ENCODE data around the gene DKK3.

DKK3 gene

GRCh38 chr11:11985016-11985715 lies 23.3 kb downstream of the DKK3 start:
- peaks cover 9% of the 10 kb centered on the region for H3K4me1 ChIP-seq (ENCODE audit: control insufficient read depth, insufficient read depth, low read length)
- H3K27me3 ChIP-seq (ENCODE audit: control insufficient read depth, insufficient read depth, low read length): no peaks in the 10 kb centered on the region
- no peaks in the 10 kb centered on the region for H3K9me3 ChIP-seq (ENCODE audit: control insufficient read depth, insufficient read depth, low read length)
- H3K9ac ChIP-seq (ENCODE audit: low read depth, low read length): no peak overlapping the region
- peaks cover 1% of the 10 kb centered on the region for H3K36me3 ChIP-seq (ENCODE audit: control insufficient read depth, insufficient read depth, low read length)
- no peak overlapping the region for H3K4me3 ChIP-seq (ENCODE audit: low read depth, low read length)

DNA sequence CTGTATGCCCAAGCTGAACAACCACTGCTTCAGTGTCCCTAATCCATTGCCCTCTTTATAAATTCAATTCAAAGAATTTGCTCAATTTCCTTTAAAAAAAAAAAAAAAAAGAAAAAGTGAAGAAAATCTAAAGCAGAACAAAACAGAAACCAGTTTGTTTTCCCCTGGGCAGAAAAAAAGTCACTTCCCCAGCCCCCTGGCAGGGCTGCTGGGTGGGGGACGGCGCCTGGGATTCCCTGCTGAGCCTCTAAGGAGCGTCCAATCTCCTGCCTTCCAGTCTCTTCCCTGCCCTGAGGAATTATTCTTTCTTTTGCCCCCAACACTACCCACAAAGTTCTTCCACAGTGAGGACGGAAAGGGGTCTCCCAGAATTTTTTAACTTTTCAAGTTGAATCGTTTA lies 23.9 kb downstream of the DKK3 start:
- Histone ChIP-seq H3K9me3 (ENCODE audit: control insufficient read depth, insufficient read depth, low read length) (no peaks in the 10 kb centered on the region), H3K4me1 (ENCODE audit: control insufficient read depth, insufficient read depth, low read length) (peaks cover 9% of the 10 kb centered on the region), H3K36me3 (ENCODE audit: control insufficient read depth, insufficient read depth, low read length) (no peaks in the 10 kb centered on the region), H3K27me3 (ENCODE audit: control insufficient read depth, insufficient read depth, low read length) (no peaks in the 10 kb centered on the region), H3K4me3 (ENCODE audit: low read depth, low read length) (no peak overlapping the region), H3K9ac (ENCODE audit: low read depth, low read length) (no peak overlapping the region)

DNA sequence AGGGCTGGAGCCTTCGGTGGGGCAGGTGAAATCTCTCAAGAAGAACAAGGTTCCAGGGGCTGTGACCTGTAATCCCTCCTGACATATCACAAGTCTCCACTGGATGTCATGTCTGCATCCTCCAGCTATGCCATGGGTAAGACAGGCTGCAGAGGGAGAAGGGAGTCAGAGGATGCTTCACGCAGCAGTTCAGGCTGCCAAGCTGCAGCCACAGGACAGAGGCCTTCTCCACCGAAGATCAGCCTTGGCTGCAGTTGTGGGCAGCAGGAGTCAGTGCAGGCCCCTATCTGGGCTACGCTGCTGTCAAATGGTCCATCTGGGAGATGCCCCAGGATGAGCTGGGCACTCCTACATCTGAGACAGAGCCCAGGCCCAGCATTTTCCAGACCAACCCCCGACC lies 25.0 kb downstream of the DKK3 start:
- no peaks in the 10 kb centered on the region for H3K27me3 ChIP-seq (ENCODE audit: control insufficient read depth, insufficient read depth, low read length)
- H3K4me3 ChIP-seq (ENCODE audit: low read depth, low read length): no peak overlapping the region
- H3K36me3 ChIP-seq (ENCODE audit: control insufficient read depth, insufficient read depth, low read length): no peaks in the 10 kb centered on the region
- peaks cover 9% of the 10 kb centered on the region for H3K4me1 ChIP-seq (ENCODE audit: control insufficient read depth, insufficient read depth, low read length)
- no peak overlapping the region for H3K9ac ChIP-seq (ENCODE audit: low read depth, low read length)
- H3K9me3 ChIP-seq (ENCODE audit: control insufficient read depth, insufficient read depth, low read length): no peaks in the 10 kb centered on the region

DNA sequence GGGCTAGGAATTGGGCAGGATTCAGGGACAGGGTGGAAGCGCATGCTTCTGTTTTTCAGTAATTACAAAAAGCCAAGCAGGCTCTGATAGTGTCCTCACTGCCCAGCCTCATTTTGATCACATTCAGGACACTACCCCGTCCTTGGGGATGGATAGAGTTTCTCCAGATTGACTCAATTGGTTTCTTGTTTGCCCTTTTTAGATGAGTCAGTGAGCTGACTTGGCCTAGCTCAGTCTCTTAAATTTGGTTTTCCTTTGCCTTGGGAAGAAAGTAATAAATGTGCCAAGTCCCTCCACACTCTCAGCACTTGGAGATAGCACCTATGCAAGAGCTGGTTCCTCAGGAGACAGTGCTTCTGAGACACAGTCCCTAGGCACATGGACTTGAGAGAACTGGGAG lies 25.5 kb downstream of the DKK3 start:
- H3K36me3 ChIP-seq (ENCODE audit: control insufficient read depth, insufficient read depth, low read length): no peaks in the 10 kb centered on the region
- no peak overlapping the region for H3K9ac ChIP-seq (ENCODE audit: low read depth, low read length)
- peaks cover 9% of the 10 kb centered on the region for H3K4me1 ChIP-seq (ENCODE audit: control insufficient read depth, insufficient read depth, low read length)
- H3K27me3 ChIP-seq (ENCODE audit: control insufficient read depth, insufficient read depth, low read length): no peaks in the 10 kb centered on the region
- no peaks in the 10 kb centered on the region for H3K9me3 ChIP-seq (ENCODE audit: control insufficient read depth, insufficient read depth, low read length)
- H3K4me3 ChIP-seq (ENCODE audit: low read depth, low read length): no peak overlapping the region

DNA sequence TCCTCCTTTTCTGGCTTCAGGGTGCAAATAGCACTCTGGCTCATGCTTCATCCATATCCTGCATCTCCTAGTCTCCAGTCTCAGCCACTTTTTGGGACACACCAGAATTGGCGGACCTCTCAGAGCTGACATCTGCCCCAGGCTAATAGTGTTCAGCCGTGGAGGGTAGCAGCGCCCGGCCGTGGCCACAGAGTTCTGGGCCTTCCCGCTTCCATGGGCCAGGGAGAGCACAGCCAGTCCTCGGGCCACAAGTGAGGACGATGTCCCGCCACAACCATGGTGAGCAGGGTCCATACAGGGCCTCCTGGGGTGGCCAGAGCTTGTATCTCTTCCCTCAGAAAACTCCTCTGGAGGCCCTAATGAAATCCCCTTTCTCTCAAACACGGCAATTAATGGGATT lies 26.0 kb downstream of the DKK3 start:
- Histone ChIP-seq H3K36me3 (ENCODE audit: control insufficient read depth, insufficient read depth, low read length) (no peaks in the 10 kb centered on the region), H3K9me3 (ENCODE audit: control insufficient read depth, insufficient read depth, low read length) (no peaks in the 10 kb centered on the region), H3K4me1 (ENCODE audit: control insufficient read depth, insufficient read depth, low read length) (peaks cover 9% of the 10 kb centered on the region), H3K9ac (ENCODE audit: low read depth, low read length) (no peak overlapping the region), H3K27me3 (ENCODE audit: control insufficient read depth, insufficient read depth, low read length) (no peaks in the 10 kb centered on the region), H3K4me3 (ENCODE audit: low read depth, low read length) (no peak overlapping the region)

- peaks cover 7% of the 10 kb centered on the region for H3K4me1 ChIP-seq (ENCODE audit: control insufficient read depth, insufficient read depth, low read length)
- no peaks in the 10 kb centered on the region for H3K9me3 ChIP-seq (ENCODE audit: control insufficient read depth, insufficient read depth, low read length)
- no peaks in the 10 kb centered on the region for H3K36me3 ChIP-seq (ENCODE audit: control insufficient read depth, insufficient read depth, low read length)
- H3K4me3 ChIP-seq (ENCODE audit: low read depth, low read length): no peak overlapping the region
- no peak overlapping the region for H3K9ac ChIP-seq (ENCODE audit: low read depth, low read length)
- no peaks in the 10 kb centered on the region for H3K27me3 ChIP-seq (ENCODE audit: control insufficient read depth, insufficient read depth, low read length)
These were observed 26.6 kb downstream of the DKK3 start for GRCh38 chr11:11981840-11982239.

- Histone ChIP-seq H3K9ac (ENCODE audit: low read depth, low read length) (no peak overlapping the region), H3K36me3 (ENCODE audit: control insufficient read depth, insufficient read depth, low read length) (no peaks in the 10 kb centered on the region), H3K4me3 (ENCODE audit: low read depth, low read length) (no peak overlapping the region), H3K4me1 (ENCODE audit: control insufficient read depth, insufficient read depth, low read length) (peaks cover 3% of the 10 kb centered on the region), H3K27me3 (ENCODE audit: control insufficient read depth, insufficient read depth, low read length) (no peaks in the 10 kb centered on the region), H3K9me3 (ENCODE audit: control insufficient read depth, insufficient read depth, low read length) (no peaks in the 10 kb centered on the region)
These were observed 27.1 kb downstream of the DKK3 start for GRCh38 chr11:11981364-11981763.

DNA sequence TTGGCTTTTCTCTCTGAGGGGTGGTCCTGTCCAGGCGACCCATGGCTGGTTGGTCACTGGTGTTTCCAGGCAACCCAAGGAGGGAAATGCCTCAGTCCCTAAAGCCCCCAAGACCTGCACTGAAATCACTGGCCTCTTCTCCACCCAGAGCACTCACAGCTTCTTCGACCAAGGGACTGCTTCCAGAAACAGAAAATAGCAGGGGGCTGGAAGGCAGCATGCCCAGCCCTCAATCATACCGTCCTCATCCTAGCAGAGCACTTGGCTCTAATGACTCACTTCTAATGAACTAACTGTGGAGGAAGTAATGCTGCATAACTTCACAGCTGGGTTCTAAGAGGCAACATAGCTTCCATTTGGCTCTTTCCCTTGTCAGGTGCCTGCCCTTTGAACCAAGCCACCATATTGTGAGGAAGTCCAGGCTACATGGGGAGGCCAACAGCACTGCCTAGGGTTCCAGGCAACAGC lies 27.6 kb downstream of the DKK3 start:
- H3K9me3 ChIP-seq (ENCODE audit: control insufficient read depth, insufficient read depth, low read length): no peaks in the 10 kb centered on the region
- H3K4me3 ChIP-seq (ENCODE audit: low read depth, low read length): no peak overlapping the region
- H3K27me3 ChIP-seq (ENCODE audit: control insufficient read depth, insufficient read depth, low read length): no peaks in the 10 kb centered on the region
- no peak overlapping the region for H3K9ac ChIP-seq (ENCODE audit: low read depth, low read length)
- peaks cover 6% of the 10 kb centered on the region for H3K4me1 ChIP-seq (ENCODE audit: control insufficient read depth, insufficient read depth, low read length)
- no peaks in the 10 kb centered on the region for H3K36me3 ChIP-seq (ENCODE audit: control insufficient read depth, insufficient read depth, low read length)

DNA sequence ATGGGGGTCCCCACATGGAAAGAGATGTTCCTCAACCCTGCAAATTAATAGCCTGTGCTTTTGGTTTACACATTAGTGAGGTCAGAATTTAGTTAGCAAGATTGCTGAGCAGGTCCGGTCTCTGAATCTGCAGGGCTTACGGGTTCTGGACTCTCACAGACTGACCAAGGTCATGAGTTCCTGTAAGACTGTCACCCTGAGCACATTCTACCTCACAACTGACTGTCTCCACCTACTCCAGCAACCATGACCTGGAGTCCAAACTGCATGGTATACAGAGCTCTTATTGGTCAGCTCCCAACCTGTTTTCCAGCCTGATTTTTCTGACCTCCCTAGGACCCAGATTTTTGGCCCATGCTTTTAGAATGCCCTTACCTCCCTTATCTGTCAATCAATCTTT lies 28.2 kb downstream of the DKK3 start:
- Histone ChIP-seq H3K4me1 (ENCODE audit: control insufficient read depth, insufficient read depth, low read length) (peaks cover 6% of the 10 kb centered on the region), H3K4me3 (ENCODE audit: low read depth, low read length) (no peak overlapping the region), H3K9me3 (ENCODE audit: control insufficient read depth, insufficient read depth, low read length) (no peaks in the 10 kb centered on the region), H3K36me3 (ENCODE audit: control insufficient read depth, insufficient read depth, low read length) (no peaks in the 10 kb centered on the region), H3K27me3 (ENCODE audit: control insufficient read depth, insufficient read depth, low read length) (no peaks in the 10 kb centered on the region), H3K9ac (ENCODE audit: low read depth, low read length) (no peak overlapping the region)

DNA sequence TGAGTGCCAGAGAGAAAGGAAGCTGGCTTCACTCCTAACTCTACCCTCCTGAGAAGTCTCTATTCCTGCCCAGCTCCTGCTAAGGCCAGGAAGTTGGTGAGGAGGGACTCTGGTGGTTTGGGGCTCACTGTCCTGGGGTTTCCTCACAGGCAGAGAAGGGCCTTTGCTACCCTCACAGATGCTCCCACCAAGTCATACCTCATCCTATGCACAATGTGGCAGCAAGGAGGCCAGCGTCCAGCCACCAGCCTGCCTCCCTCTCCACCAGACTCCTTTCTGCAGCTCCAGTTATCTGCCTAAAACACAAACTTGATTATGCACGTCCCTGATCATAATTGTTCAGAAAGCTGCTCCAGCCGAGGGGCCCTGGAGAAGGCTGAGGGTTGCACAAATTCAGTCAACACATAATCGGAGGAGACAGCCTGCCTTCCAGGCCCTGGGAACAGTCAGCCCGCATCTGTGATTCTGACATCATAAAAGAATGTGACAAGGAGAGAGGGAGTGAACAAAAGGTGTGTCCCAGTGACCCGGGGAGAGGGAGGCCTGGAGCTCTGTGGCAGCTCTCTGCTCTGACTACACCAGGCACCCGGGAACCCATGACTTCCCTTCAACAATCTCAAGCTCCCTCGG lies 28.8 kb downstream of the DKK3 start:
- H3K27me3 ChIP-seq (ENCODE audit: control insufficient read depth, insufficient read depth, low read length): no peaks in the 10 kb centered on the region
- H3K9me3 ChIP-seq (ENCODE audit: control insufficient read depth, insufficient read depth, low read length): no peaks in the 10 kb centered on the region
- H3K36me3 ChIP-seq (ENCODE audit: control insufficient read depth, insufficient read depth, low read length): no peaks in the 10 kb centered on the region
- H3K4me1 ChIP-seq (ENCODE audit: control insufficient read depth, insufficient read depth, low read length): peaks cover 6% of the 10 kb centered on the region
- H3K4me3 ChIP-seq (ENCODE audit: low read depth, low read length): no peak overlapping the region
- H3K9ac ChIP-seq (ENCODE audit: low read depth, low read length): no peak overlapping the region

DNA sequence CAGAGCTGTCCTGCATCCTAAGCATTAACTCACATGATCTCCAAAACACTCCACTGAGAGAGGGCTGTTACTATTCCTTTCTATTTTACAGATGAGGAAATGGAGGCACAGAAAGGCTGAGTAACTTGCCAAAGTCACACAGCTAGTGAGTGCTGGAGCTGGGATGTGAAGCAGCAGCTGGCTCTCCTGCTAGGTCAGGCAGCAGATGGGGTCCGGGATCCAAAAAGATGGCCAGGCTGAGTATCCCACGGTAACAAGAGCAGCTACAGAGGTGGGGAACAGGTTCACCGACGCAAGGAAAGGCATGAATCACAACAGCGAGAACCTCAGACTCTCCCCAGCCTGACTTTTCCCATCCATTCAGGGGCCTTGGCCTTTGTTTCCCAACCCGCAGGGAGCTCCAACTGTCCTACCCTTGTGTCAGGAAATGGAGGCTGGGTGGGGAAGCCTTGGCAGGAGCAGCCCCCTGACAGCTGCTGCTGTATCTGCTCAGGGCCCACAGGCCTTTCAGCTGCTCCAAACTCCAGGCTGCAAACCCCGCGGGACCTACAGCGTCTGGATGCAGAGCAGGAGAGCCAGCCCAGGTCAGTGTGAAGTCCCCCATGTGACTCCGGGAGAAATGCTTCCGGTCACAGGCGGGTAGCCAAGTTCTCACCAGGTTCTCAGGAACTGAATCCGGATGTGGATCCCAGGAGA lies 29.5 kb downstream of the DKK3 start:
- no peak overlapping the region for H3K4me3 ChIP-seq (ENCODE audit: low read depth, low read length)
- H3K4me1 ChIP-seq (ENCODE audit: control insufficient read depth, insufficient read depth, low read length): peaks cover 6% of the 10 kb centered on the region
- H3K27me3 ChIP-seq (ENCODE audit: control insufficient read depth, insufficient read depth, low read length): no peaks in the 10 kb centered on the region
- no peaks in the 10 kb centered on the region for H3K9me3 ChIP-seq (ENCODE audit: control insufficient read depth, insufficient read depth, low read length)
- no peaks in the 10 kb centered on the region for H3K36me3 ChIP-seq (ENCODE audit: control insufficient read depth, insufficient read depth, low read length)
- no peak overlapping the region for H3K9ac ChIP-seq (ENCODE audit: low read depth, low read length)

Data from iPS-15b (cell line).